Adipocyte (in vitro differentiated cells): Measurements from ENCODE around the gene USP32.
"Not testable (repeated sequence)": the region's sequence is repeated elsewhere in the genome, so short reads cannot be mapped to it uniquely, and the experiment has no call there.

Source experiments
- DNase-seq: peaks from one replicate; pipeline ENCODE4 v3.0.0-alpha.2; 2015; ENCODE audit warnings: low read depth
- H3K27me3 ChIP-seq: replicated peaks from 2 replicates; pipeline ENCODE4 v1.7.0; 2013; ENCODE audit warnings: mild to moderate bottlenecking, low read length, moderate library complexity; ENCODE audit not compliant: control insufficient read depth, insufficient read depth
- H3K36me3 ChIP-seq: 2 replicates; pipeline ENCODE4 v1.7.0; 2013; ENCODE audit warnings: low read length, mild to moderate bottlenecking, moderate library complexity; ENCODE audit not compliant: control insufficient read depth, insufficient read depth, severe bottlenecking
- H3K4me1 ChIP-seq: 2 replicates; pipeline ENCODE4 v1.7.0; 2013; ENCODE audit warnings: mild to moderate bottlenecking, low read length, moderate library complexity; ENCODE audit not compliant: control insufficient read depth, insufficient read depth
- H3K4me3 ChIP-seq: 2 replicates; pipeline ENCODE4 v1.7.0; 2013; ENCODE audit warnings: mild to moderate bottlenecking, low read length, moderate library complexity
- H3K9ac ChIP-seq: 2 replicates; pipeline ENCODE4 v1.7.0; 2013; ENCODE audit warnings: mild to moderate bottlenecking, low read length, moderate library complexity
- H3K9me3 ChIP-seq: 2 replicates; pipeline ENCODE4 v1.7.0; 2013; ENCODE audit warnings: mild to moderate bottlenecking, low read length, moderate library complexity; ENCODE audit not compliant: control insufficient read depth

USP32 gene

DNA sequence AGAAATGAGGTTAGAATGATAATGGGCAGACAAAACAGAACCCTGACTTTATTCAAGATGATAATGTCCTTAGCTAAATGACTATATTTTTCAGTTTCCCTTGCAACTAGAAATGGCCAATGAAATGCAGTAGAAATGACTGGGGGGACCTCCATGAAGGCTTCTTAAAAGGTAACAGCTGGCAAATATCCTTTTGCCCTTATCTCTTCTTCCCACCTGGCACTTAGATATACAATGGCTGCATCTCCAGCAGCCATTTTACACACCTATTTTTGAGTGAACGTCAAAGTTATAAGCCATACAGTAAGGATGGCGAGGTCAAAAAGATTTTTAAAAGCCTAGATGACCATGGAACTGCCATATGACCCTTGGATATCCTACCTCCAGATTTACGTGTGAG is 39.9 kb downstream of the USP32 start:
- no peaks in the 10 kb centered on the region for H3K9me3 ChIP-seq
- DNase-seq: no peak
- H3K27me3 ChIP-seq: no peaks in the 10 kb centered on the region
- no peaks in the 10 kb centered on the region for H3K36me3 ChIP-seq
- H3K4me1 ChIP-seq: peaks cover 36% of the 10 kb centered on the region
- H3K4me3 ChIP-seq: no peak overlapping the region
- H3K9ac ChIP-seq: no peak overlapping the region

DNA sequence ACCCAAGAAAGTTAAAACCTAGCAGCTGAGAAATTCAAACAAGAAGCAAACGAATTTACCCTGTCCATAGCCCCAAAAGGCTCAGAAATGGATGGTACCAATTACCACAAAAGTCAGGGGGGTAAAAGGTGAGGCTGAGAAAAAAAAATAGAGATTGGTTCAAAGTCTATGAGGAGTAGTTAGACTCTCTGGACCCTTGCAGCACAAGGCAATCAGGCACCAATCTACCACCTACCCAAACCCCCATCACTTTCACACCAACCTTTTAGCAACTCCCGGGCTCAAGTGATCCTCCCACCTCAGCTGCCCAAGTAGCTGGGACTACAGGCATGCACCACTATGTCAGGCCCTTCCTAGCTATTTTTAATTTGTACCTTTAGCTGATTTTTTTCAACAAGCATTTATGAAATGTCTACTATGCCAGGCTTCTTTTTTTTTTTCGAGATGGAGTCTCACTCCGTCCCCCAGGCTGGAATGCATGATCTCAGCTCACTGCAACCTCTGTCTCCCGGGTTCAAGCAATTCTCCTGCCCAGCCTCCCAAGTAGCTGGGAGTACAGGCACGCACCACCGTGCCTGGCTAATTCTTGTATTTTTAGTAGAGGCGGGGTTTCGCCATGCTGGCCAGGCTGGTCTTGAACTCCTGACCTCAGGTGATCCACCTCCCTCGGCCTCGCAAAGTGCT is 40.8 kb downstream of the USP32 start:
- Histone ChIP-seq H3K4me3 (no peak overlapping the region), H3K9me3 (no peaks in the 10 kb centered on the region), H3K4me1 (peaks cover 30% of the 10 kb centered on the region), H3K27me3 (no peaks in the 10 kb centered on the region), H3K9ac (no peak overlapping the region), H3K36me3 (no peaks in the 10 kb centered on the region)
- no peak for DNase-seq

DNA sequence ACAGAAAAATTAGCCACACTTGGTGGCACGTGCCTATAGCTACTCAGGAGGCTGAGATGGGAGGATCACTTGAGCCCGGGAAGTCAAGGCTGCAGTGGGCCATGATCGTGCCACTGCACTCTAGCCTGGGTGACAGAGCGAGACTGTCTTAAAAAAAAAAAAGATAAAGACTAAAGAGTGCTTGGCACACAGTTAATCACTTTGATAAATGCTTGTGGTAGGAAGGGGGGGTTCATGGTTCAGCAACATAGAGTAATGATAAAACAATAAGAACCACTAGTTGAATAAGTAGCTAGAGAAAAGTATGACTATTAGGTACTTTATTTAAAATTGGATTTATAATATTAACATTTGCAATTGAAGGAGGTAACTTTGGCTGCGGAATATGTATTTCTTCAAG is 43.3 kb downstream of the USP32 start:
- no peak for DNase-seq
- H3K36me3 ChIP-seq: peaks cover 10% of the 10 kb centered on the region

DNA sequence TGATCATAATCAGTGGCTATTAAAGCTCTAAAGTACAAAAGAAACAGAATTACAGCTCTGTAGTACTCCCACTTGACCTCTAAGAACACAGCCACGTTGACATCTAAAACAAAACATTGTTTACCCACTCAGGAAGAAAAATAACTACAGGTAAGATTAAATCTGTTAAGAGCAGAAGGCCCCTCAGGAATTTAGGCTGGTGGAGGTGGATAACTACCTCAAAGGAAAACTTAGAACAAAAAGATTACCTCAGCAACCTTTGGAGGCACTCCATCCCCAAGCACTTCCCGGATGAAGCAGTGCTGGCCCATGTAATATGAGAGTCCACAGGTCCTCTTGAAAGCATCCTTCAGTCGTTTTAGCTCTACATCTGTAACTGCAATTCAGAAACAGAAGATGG is 46.7 kb downstream of the USP32 start:
- no peak for DNase-seq
- no peaks in the 10 kb centered on the region for H3K9me3 ChIP-seq
- no peaks in the 10 kb centered on the region for H3K27me3 ChIP-seq
- no peak overlapping the region for H3K9ac ChIP-seq
- H3K4me3 ChIP-seq: no peak overlapping the region
- H3K36me3 ChIP-seq: peaks cover 24% of the 10 kb centered on the region
- H3K4me1 ChIP-seq: no peaks in the 10 kb centered on the region

More for the DNA sequence above, 43.3 kb downstream of the USP32 start:
- Histone ChIP-seq H3K4me3 (no peak overlapping the region), H3K9ac (no peak overlapping the region), H3K9me3 (no peaks in the 10 kb centered on the region), H3K4me1 (peaks cover 8% of the 10 kb centered on the region), H3K27me3 (no peaks in the 10 kb centered on the region)

DNA sequence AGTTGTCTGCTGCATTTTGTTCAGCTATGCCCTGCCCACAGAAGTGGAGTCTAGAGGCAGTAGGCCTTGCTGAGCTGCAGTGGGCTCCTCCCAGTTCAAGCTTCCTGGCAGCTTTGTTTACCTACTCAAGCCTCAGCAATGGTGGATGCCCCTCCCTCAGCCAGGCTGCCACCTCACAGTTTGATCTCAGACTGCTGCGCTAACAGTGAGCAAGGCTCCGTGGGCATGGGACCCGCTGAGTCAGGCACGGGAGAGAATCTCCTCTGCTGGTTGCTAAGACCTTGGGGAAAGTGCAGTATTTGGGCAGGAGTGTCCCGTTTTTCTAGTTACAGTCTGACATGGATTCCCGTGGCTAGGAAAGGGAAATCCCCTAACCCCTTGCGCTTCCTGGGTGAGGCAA is 49.4 kb downstream of the USP32 start:
- not testable (repeated sequence) for H3K4me3 ChIP-seq, H3K27me3 ChIP-seq, DNase-seq, H3K9me3 ChIP-seq, H3K9ac ChIP-seq, H3K4me1 ChIP-seq
- H3K36me3 ChIP-seq: peaks cover 33% of the 10 kb centered on the region

DNA sequence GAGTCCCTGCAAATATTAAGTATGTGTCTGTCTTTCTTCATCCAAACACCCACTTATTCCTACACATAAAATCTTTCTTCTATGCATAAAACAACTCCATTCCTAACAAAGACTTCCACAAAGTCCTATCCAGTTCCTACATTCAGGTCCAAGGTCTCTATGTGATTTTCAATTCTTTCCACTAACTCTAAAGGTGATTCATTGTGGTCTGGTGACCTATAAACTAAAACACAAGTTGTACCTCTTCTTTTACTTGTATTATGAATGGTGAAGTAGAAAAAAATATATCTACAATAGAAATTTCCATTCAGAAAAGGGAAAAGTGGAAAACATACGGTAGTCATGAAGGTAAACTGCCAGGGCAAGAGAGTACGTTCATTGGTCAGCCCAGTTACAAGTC is 56.6 kb downstream of the USP32 start:
- no peak overlapping the region for H3K9ac ChIP-seq
- no peak overlapping the region for H3K4me3 ChIP-seq
- no peaks in the 10 kb centered on the region for H3K9me3 ChIP-seq
- DNase-seq: no peak
- H3K4me1 ChIP-seq: peaks cover 19% of the 10 kb centered on the region
- peaks cover 12% of the 10 kb centered on the region for H3K36me3 ChIP-seq
- H3K27me3 ChIP-seq: no peaks in the 10 kb centered on the region

DNA sequence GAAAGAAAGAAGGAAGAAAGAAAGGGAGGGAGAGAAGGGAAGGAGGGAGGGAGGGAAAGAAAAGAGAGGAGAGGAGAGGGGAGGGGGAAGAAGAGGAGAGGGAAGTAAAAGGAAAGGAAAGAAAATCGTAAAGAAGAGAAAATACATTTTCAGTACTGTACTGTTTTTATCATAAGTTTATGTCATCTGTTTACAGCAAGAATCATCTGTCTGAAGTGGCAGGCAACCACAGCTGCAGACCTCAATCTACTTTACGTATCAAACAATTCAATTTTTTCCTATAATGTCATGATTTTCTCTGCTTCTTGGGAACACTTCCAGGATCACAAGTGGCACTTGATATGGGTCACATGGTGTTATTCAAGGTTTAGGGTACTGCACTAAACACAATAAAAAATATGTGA is 58.3 kb downstream of the USP32 start:
- Histone ChIP-seq H3K4me1 (peaks cover 19% of the 10 kb centered on the region), H3K9ac (no peak overlapping the region), H3K27me3 (no peaks in the 10 kb centered on the region), H3K36me3 (peaks cover 12% of the 10 kb centered on the region), H3K4me3 (no peak overlapping the region), H3K9me3 (no peaks in the 10 kb centered on the region)
- DNase-seq: no peak

DNA sequence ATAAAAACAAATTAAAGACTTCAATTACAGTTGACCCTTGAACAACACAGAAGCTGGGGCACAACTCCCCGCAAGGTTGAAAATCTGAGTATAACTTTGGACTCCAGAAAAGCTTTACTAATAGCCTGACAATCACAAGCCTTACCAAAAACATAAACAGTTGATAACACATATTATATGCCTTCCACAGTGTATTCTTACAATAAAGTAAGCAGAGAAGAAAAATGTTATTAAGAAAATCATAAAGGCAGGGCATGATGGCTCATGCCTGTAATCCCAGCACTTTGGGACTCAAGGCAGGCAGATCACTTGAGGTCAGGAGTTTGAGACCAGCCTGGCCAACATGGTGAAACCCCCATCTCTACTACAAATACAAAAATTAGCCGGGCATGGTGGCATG is 58.9 kb downstream of the USP32 start:
- DNase-seq, H3K9me3 ChIP-seq, H3K27me3 ChIP-seq, H3K4me3 ChIP-seq, H3K36me3 ChIP-seq, H3K9ac ChIP-seq: not testable (repeated sequence)
- H3K4me1 ChIP-seq: peaks cover 19% of the 10 kb centered on the region

DNA sequence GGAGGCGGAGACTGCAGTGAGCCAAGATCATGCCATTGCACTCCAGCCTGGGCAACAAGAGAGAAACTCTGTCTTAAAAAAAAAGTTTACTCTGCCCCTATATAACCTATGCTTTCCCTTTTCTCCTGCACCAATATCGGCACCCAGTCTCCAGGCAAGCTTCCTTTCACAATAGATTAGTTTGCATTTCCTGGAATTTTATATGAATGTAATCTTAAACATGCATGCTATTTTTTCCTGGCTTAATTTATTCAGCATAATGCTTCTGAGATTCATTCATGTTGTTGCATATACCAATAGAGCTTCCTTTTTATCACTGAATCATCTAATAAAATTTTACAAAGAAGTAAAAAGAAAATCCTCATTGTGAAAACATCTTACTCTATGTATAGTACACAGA is 59.4 kb downstream of the USP32 start:
- H3K9me3 ChIP-seq: no peaks in the 10 kb centered on the region
- peaks cover 19% of the 10 kb centered on the region for H3K4me1 ChIP-seq
- H3K36me3 ChIP-seq: peaks cover 7% of the 10 kb centered on the region
- H3K27me3 ChIP-seq: no peaks in the 10 kb centered on the region
- peak; percentile 40 for DNase-seq
- no peak overlapping the region for H3K4me3 ChIP-seq
- no peak overlapping the region for H3K9ac ChIP-seq

DNA sequence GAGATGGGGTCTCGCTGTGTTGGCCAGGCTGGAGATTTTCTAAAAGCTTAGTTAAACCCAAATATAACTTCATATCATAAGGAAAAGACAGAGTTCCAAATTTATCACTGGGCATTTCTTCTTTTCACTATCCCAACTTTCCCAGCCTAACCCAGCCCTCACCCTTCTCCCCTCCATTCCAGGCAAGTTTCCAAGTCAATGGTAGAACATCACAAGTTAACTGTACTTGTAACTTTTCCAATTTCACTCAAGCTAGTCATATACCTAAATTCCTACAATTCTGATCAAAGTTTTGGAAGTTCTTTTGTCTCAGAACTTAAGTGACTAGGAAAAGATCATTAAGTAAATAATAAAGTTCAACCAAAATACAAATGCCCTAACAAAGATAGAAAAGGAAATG is 61.2 kb downstream of the USP32 start:
- Histone ChIP-seq H3K9me3 (no peaks in the 10 kb centered on the region), H3K36me3 (peaks cover 4% of the 10 kb centered on the region), H3K9ac (no peak overlapping the region), H3K27me3 (no peaks in the 10 kb centered on the region), H3K4me3 (no peak overlapping the region), H3K4me1 (peaks cover 16% of the 10 kb centered on the region)
- peak; percentile 29 for DNase-seq

DNA sequence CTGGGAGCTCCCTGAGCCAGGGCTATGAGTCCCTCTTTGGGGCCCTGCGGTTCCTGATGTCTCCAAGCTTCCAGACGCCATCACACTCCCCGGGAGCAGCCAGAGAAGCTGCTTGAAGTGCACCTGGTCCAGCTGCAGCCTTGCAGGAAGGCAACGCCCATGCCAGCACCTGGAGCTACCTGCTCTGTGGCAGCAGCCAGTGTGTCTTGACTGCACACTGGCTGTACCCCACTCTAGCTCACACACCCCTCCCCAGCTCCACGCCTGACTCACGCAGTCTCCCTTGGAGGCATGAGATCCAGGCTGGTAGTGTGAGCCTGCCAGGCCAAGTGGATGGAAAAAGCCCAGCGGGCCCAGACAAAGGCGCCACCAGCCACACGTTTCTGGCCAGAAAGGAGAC is 63.3 kb downstream of the USP32 start:
- no peak overlapping the region for H3K9ac ChIP-seq
- DNase-seq: no peak
- H3K36me3 ChIP-seq: peaks cover 4% of the 10 kb centered on the region
- H3K9me3 ChIP-seq: no peaks in the 10 kb centered on the region
- no peak overlapping the region for H3K4me3 ChIP-seq
- no peaks in the 10 kb centered on the region for H3K27me3 ChIP-seq
- peaks cover 6% of the 10 kb centered on the region for H3K4me1 ChIP-seq

DNA sequence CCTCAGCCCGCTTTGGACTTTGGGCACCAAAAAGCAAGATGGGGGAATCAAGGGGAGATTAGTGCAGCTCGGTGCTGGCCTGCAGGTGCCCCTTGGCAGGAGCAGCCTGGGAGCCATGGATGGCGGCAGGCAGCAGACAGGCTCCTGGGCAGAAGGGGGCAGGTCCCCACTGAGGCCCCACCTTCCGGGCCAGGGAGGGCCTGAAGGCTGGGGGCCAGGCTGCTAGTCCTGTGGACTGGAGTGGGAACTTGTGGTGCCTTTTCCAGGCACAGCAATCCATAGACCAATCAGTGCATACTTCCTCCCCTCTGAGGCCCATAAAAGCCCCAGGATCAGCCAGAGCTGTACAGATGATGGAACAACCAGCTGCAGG is 64.0 kb downstream of the USP32 start:
- H3K9me3 ChIP-seq: no peaks in the 10 kb centered on the region
- peaks cover 5% of the 10 kb centered on the region for H3K4me1 ChIP-seq
- H3K36me3 ChIP-seq: peaks cover 4% of the 10 kb centered on the region
- no peak overlapping the region for H3K9ac ChIP-seq
- no peaks in the 10 kb centered on the region for H3K27me3 ChIP-seq
- no peak for DNase-seq
- no peak overlapping the region for H3K4me3 ChIP-seq
